Effector CD8-positive, alpha-beta T cell (primary cell): ENCODE results near the gene TOPORS.
"Not testable (repeated sequence)": the region's sequence is repeated elsewhere in the genome, so short reads cannot be mapped to it uniquely, and the experiment has no call there.

Experiments
- DNase-seq: peaks from one replicate; lab custom pipeline; 2025; lab: John Stamatoyannopoulos, UW

TOPORS gene

DNA sequence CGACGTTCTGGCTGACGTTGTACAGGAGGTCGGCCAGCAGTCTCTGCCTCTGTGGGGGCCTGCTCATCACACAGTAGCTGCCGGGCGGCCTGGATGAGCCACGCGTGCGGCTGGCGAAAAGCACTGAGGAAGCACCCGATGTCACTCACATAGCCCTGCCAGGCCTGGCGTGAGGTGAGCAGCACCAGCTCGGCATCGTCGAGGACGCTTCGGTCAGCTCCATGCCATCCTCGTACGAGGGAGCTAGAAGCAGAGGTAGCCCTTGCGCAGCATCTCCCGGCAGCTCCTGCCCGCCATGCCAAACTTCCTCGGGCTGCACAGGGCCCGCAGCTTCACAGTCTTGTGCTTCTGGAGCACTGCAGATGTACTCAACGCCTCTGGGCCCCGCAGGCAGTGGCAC lies 14.4 kb upstream of the TOPORS start:
- DNase-seq: no peak

DNA sequence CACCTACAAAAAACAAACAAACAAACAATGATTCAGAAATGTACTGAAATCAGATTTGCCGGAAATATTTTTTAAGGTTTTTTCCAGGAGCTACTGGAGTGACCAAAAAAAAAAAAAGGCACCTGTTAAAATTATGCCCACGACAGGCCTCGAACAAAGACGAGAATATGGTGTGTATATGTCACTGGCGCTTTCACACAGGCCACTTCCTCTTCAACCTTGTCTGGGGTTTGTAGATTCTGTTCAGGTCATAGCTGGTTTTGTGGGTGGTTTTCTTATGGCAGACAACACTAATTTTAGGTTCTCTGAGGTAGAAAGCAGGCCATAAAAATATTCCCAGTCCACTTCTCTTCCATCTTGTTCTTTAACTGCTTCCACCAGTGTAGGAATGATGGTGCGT lies 13.6 kb upstream of the TOPORS start:
- no peak for DNase-seq

DNA sequence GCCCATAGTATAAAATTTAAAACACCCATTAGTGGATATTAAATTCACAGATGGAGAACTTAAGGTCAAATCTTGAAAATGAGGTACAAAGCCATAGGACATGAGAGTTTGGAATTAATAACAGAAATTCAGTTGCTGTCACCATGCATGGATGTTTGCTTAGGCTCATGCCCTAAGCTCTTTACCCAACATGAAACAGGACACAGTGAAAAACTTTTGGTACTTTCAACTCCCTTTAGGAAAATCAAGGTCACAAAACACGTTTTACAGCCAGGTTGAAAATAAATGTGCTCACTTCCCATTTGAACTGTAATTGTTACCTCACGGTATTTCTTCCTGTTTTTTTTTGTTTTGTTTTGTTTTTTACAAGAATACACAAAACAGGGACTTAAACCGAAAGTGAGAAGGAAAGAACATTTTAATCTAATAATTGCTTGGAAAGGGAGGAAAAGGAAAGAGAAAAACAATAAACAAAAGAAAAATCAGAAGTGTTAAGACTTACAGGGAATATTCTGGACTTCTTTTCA lies 6.1 kb upstream of the TOPORS start:
- DNase-seq: no peak

DNA sequence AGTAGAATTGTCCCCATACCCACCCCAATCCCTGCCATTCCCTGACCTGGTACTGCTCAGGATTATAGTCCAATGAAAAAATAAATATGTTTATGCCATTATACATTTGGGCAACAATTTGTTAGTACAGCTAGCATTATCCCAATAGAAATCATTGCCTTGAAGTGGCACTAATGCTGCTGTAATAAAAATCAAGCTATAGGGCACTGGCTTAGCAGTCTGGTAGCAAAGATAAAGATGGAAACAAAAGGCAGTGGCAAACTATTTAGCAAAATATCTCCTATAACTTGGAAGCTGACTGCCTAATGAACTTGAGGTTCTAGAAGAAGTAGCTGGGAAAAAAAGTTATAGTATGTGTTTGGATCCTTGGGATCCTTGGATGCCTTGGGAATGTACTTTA lies 2.2 kb upstream of the TOPORS start:
- no peak for DNase-seq

DNA sequence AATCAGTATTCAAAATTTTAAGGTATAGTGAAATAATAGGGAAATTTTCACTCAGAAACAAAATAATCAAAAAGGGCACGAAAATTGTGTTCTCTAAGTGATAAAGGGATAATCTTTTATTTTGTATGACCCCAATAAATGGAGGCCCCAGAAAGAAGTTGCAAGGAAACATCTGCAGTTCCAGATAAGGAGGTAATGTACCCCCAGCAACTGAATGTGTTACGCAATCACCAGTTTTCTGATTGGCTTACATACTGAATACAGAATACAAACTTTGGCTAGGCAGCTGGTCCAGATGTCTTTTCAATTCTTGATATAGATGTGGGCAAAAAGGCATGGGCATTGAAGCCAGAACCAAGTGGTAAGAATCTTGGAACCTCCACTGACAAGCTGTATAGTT lies 1.7 kb upstream of the TOPORS start:
- no peak for DNase-seq

DNA sequence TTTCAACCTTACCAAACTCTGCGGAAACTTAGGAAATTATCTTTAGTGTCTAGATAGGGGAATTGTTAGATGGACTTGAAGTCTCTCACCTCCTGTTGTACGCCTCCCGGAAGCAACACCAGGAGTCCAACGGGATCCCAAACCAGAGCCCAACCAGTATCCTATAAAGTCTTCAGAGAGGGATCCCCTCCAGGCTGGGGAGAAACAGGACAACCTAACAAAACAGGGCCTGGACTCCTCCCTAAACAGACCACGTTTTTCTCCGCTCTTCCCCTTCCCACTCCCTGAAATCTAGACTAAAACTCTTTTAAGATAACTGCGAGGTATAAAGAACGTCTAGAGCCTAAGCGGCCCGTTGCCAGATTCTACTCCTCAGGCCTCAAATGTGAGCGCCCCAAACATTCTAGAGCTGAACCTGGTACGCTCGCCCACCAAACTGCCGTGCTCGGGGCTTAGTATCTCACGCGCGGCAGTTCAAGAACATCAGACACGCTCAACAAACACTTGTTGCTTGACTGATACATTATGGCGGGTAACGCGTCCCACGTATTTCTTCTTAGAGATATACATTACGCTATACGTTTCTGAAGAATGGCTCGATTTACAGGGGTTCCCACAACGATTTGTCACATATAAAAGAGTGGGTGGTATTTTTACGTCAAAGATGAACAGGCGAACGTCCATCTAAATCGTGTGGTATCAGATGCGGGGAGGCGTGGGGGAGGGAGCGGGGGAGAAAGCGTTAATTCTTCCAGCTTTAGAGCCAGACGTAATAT lies 922 bp downstream of the TOPORS start:
- DNase-seq: peak; percentile 20

DNA sequence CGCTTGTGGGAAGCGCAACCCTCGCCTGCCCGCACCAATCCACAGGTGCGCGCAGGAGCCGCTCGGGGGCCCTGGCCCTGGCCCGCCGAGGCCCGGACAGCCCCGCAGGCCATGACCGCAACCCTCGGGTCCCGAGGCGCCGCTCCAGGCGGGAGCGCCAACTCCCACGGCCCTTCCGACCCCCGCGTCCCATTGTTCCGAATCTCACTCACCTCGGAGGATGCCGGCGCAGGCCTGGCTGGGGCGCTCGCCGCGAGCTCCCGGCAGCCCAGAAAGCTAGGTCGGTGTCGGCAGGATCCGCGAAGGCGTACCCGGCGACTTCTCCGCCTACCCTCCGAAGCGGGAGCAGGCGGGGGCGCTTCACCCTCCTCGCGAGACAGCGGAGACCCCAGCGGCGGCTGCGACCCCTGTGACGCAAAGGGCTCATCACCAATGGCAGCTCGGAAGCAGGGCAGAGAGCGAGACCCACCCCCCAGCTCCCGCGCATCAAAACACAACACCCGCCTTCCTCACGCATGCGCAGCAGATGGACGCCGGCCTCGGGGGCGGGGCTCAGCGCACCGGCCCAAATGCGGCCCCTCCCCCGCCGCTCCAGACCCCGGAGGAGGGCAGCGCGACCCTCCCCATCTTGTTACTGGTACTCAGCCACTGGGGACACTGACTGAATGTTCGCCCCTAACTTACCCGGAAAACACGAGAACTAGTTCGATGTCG lies 1.7 kb downstream of the TOPORS start:
- DNase-seq: peak; percentile 96

DNA sequence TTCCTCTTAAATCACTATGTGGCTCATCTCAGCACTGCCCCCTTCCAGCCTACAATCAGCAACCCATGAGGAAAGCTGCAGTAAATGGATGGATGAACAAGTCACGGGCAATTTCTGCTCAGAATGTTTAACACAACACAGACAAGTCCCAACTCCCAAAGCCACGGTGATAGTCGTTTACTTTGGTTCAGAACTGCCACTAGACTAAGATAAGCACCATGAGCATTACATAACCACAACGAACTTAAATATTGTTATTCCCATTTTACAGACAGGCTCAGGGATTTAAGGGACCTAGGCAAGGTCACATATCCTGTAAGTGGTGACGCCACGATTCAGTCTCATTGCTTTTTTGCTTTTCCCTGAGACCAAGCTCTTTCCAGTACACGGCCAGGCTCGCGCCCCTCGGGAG lies 2.2 kb downstream of the TOPORS start:
- no peak for DNase-seq

DNA sequence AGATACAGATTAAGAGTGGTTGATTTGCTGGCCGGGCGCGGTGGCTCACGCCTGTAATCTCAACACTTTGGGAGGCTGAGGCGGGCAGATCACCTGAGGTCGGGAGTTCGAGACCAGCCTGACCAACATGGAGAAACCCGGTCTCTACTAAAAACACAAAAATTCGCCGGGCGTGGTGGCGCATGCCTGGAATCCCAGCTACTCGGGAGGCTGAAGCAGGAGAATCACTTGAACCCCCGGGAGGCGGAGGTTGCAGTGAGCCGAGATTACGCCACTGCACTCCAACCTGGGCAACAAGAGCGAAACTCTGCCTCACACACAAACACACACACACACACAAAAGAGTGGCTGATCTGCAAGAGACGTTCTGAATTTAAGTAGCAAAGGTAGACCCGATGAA lies 4.2 kb downstream of the TOPORS start:
- DNase-seq: not testable (repeated sequence)

DNA sequence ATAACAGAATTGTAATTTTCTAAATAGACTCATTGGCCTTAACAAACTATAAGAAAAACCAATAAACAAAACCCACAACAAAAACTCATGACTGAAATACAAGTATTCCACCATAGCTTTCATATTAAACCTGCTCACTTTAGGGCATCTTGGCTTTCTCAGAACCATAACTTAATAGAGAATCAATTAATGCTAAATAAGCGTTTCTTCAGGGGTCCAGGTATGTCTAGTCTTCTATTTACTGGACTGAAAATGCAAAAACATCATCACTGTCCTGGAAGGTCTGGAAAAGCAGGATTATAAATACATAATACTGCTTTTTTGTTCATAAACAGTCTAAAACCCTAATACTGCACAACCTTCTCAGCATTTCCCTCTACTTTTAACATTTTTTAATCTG lies 6.5 kb downstream of the TOPORS start:
- no peak for DNase-seq

DNA sequence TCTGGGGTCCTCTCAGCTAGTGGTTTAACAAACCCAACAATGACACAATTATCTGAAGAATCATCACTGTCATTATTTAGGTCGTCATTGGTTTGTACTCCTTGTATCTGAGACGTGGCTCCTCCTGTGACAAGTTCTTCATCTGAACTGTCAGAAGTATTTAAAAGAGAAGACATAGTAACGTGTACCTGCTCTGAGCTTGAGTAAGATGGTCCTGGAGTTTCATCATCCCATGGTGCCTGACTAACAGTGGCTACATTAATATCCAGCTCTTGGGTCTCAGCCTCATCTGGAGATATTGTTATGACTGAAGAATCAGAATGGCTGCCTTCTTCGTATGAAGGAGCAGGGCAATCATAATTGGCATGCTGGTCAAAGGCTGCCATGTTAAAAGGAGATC lies 9.3 kb downstream of the TOPORS start:
- DNase-seq: no peak

DNA sequence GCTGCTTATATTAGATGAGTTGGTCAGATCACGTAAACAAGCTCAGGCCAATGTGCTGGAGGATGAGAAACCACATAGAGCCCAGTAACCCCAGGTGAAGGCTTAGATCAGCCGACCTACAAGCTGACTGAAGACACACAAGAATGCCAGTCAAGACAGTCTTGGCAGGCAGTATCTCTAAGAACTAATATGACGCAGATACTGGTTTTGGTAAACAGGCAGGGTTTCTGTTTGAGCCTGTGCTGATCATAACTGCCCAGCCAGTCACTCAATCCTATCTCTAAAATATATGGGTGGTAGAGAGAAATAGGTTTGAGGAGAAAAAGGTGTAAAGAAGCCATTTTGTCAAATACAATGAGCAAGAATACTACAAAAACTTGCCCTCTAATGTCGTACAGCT lies 18.6 kb downstream of the TOPORS start:
- no peak for DNase-seq

DNA sequence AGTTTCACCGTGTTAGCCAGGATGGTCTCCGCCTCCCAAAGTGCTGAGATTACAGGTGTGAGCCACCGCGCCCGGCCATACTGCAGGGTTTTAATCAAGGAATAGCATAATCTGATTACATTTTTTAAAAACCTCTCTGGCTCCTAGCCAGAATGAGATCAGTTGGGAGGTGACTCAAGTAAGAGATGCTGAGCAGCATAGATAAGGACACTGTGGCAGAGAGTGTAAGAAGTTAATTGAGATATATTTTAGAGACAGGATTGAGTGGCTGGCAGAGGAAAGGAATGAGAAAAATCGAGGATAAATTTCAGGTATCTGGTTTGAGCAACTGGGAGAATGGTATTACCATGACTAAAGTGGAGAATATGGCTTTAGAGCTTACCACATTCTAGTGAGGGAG lies 19.1 kb downstream of the TOPORS start:
- DNase-seq: no peak

DNA sequence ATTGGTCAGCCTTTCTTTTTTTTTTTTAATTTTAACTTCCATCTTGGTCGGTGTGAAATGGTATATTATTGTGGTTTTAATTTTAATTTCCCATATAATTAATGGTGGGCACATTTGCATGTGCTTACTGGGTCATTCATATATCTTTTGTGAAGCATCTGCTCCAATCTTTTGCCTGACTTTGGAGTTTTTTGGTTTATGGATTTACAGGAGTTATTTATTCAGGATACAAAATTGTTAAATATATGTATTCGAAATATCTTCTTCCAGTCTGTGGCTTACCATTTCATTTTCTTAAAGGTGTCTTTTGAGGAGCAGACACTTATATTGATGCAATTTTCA lies 25.7 kb downstream of the TOPORS start:
- no peak for DNase-seq

DNA sequence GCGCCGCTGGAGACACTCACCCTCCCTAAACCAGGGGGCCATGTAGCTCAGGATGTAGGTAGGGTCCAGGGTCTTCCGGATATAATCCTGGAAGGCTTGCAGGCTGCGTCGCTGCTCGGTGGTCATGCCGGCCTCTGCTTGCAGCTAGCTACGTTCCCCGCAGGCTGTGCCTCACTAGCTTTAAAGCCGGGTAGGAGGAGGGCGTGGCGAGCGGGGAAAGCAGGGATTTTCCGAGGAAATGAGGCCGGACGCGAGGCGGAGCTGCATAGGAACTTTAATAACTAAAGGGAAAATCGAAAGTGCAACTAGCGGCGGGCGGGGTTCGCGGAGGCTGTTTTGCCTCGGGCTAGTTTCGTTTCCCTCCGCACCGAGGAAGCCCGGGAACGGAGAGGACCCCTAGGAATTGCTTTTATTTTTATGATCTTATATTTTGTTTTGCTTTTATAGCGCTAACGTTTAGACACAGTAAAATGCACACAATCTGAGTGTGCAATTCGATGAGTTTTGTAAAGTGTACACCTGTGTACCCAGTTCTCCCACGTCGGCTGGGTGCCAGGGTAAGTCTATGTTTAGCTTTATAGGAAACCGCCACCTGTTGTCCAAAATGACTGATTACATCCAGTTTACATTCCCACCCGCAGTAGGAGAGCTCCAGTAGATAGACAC lies 26.2 kb downstream of the TOPORS start, which contains the start of gene RIGI:
TSS of gene RIGI (minus strand) at position 156 of the 666 bp plus-strand sequence. CDS start at position 126, 30 bp downstream.
- DNase-seq: peak; percentile 84

DNA sequence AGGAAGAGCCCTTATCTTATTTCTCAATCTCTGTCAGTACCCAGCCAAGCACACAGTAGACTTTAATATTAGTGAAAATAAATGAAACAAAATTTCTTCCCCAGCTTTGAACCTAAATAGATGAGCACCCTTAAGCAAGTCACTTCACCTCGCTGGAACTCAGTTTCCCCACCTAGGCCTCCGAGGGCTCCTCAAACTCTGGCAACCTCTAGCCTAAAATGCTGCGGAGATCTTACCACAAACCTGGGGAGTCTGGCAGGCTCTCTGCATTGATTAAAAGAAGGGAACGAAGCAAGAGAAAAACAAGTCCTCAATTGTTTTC lies 26.7 kb downstream of the TOPORS start:
- no peak for DNase-seq

DNA sequence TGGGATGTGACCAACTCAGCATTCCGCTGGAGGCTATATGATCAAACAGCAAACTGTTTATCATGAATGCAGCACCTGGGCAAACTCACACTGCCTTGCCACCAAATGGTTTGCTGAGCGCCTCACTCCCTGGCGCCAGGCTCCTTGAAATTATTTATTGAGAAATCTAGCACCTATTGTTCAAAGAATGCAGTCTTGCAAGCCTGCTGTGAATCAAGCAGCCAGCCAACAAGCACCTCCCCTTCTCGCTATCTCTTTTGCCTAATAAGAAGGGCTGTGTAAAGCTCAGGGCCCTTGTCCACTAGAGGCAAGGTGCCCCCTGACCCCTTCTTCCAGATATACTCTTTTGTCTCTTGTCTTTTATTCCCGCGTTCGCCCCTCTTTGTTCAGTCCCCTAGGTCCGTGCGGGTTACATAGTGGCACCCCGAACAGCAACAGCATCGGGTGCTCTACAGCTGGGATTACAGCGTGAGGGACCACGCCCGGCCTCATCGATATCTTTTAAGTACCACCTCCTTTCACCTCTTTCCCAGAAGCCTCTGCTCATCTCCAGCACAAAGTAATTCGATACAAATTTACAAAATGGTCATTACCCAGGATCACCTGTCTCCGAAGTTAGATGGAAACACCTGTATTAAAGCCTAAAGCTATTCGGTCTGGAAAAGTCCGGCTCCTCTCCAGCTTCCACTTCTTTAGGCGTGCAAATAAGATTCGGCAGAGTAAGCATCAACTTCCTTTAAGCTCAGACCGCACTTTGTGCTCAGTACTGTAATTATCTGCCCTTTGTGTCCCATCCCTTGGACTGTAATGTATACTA lies 27.3 kb downstream of the TOPORS start:
- no peak for DNase-seq

DNA sequence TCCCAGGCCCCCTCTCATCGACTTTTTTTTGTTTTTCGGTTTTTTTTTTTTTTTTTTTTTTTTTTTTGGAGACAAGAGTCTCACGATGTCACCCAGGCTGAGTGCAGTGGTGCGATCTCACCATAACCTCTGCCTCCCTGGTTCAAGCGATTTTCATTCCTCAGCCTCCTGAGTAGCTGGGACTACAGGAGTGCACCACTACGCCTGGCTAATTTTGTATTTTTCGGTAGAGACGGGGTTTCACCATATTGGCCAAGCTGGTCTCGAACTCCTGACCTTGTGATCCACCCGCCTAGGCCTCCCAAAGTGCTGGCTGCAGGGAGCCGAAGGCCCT lies 27.9 kb downstream of the TOPORS start:
- not testable (repeated sequence) for DNase-seq

DNA sequence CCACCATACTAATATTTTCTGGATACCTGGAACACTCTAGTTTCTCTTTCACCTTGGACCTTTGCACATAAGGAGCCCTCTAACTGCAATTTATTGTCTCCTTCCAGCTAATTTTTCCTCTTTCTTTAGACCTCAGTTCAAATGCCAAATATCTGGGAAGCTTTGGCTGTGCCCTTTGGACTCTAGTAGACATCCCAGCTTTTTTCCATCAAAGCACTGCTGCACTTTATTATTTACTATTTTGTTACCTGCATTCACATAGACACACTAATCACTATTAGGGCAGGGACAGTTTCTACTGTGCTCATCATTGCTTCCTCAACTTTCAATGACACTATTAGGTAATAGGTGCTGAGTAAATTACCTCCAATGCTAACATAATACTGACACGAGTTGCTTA lies 28.5 kb downstream of the TOPORS start:
- DNase-seq: no peak

DNA sequence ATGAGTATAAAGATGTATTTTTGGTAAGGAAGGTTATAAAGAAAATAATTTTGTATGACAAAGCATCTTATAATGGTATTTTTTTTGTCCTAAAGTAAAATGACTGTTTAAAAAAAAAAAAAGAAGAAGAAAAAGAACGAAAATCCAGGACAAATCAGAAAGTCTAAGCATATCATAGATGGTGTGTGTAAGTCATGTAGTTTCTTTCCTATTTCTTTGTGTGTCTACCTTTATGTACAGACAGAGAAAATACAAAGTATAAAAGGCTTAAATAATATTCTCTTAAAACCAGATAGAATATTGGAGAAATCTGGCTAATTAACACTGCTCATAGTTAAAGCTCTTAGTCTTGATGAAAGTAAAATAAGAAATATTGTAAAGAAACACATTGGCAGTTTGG lies 34.1 kb downstream of the TOPORS start:
- DNase-seq: no peak

DNA sequence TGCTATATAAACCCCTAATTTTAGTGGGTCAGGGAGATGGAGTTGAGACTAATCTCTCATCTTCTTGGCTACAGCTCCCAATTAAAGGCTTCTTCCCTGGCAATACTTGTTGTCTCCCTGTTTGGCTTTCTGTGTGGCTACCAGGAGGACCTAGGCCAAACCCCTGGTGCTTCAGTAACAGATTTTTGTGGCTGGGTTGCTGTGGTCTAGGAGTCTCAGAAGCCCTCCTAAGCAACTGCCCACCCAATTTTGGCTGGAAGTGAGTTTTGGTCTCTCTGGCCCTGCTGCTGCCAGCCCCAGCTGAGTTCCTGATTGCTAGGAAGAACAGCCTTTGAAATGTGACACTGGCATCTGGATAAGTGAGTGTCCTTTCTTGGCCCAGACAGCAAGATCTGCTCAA lies 36.1 kb downstream of the TOPORS start:
- no peak for DNase-seq

DNA sequence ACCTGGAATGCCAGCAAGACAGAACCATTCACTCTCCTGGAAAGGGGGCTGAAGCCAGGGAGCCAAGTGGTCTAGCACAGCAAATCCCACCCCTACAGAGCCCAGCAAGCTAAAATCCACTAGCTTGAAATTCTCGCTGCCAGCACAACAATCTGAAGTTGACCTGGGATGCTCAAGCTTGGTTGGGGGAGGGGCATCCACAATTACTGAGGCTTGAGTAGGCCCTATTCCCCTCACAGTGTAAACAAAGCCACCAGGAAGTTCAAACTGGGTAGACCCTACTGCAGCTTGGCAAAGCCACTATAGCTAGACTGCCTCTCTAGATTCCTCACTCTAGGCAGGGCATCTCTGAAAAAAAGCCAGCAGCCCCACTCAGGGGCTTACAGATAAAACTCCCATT lies 43.7 kb downstream of the TOPORS start:
- DNase-seq: no peak
